HG02798 (cell line): ENCODE data around the gene ZIM2.

ENCODE experiments used
- ATAC-seq: cut with Tn5 transposase; IDR thresholded peaks from one replicate; pipeline ENCODE4 v1.9.1; 2021; ENCODE audit warnings: mild to moderate bottlenecking; ENCODE audit not compliant: unreplicated experiment, poor library complexity

Gene ZIM2

DNA sequence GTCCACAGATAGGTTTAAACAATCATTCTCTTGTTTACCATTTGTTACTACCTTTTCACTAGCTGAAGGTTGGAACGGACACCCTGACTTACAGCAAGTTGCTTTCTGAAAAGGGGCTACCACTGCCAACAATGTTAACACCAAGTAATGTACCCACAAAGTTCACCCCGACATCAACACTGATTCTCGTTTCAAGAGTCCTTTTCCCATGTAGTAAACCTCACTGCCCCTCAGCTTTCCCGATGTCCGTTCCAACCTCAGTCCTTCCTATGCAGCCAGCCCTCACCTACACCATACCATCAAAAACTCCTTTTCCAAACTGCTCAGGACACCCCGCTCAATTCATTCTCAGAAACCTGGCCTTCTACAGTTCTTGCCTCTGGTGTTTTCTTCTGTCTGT lies 29.0 kb downstream of the ZIM2 start:
- ATAC-seq: no peak

DNA sequence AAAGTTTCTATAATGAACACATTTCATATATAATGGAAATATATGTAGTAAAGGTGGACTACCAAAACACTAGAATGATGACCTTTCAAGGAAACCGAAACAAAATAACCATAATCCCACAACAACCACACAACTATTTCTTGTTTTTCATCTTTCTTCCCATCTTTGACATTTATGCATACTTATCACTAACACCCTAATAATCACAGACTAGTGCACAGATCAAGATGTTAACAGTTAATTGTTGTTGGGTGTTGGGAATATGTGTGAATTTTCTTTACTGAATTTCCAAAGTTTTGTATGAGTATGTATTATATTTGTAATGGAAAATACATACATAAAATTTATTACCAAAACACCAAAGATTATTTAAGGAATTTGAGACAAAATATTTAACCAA lies 30.3 kb downstream of the ZIM2 start:
- ATAC-seq: no peak

GRCh38 chr19:56808717-56809392 lies 31.7 kb downstream of the ZIM2 start:
- no peak for ATAC-seq

DNA sequence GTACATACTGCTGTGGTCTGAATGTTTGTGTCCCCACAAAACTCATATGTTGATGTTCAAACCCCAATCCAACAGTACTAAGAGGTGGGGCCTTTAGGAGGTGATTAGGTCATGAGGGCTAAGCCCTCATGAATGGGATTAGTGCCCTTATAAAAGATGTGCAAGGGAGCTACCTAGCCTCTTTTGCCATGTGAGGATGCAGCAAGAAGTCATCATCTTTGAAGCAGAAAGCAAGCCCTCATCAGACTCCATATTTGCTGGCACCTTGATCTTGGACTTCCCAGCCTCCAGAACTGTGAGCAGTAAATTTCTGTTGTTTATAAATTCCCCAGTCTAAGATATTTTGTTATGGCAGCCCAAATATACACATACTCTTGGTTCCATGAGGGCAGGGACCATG lies 33.9 kb downstream of the ZIM2 start:
- ATAC-seq: no peak

DNA sequence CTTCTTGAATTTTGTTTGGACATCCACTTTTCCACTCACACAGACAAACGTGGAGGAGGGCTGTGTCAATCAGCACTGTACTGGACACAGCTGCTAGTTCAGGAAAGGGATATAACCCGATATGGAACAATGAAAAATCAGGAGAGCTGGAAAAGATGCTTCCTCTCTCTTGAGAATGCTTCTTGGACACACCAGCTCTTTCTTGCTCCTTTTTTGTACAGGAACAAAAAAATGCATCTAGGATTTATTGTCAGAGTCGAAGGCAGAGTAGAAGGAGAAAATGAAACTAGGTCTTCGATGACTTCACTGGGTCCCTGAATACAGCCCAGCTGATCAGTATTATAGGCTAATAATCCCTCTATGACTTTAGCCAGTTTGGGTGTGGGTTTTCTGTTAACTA lies 62.2 kb downstream of the ZIM2 start:
- no peak for ATAC-seq

DNA sequence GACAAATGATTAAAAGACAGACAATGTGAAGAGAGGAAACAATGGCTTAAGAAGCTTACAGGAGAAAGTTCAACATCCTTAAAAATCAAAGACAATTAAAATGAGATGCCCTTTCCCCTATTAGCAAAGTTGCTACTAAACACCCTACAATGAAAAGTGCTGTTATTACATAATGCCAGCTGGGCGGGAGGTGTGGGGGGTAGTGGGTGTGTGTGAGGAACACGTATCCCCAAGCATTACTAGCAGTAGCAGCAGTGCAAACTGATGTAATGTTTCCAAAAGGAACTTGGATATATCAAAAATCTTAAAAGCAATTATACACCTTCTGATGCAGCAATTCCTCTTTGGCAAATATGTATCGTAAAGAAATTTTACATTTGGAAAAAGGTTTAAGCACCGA lies 70.9 kb downstream of the ZIM2 start:
- ATAC-seq: no peak

DNA sequence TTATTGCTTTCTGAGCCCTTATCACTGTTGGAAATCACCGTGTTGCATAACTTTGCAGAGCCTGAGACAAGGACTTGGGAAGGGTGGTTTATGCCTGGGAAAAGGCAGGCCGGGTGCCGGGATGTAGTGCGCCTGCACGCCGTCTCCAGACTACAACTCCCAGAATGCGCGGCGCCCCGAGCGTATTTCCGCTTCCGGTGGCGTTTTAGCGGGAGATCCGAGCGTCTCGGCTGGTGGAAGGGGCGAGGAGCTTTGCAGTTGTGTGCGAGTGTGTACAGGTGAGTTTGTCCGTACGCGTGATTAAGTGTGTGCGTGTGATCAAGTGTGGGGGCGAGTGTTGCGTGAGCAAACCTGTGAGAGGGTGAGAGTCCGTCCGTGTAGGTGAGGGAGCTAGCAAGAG lies 75.4 kb downstream of the ZIM2 start:
- no peak for ATAC-seq

GRCh38 chr19:56764196-56764695 lies 76.3 kb downstream of the ZIM2 start:
- ATAC-seq: no peak

DNA sequence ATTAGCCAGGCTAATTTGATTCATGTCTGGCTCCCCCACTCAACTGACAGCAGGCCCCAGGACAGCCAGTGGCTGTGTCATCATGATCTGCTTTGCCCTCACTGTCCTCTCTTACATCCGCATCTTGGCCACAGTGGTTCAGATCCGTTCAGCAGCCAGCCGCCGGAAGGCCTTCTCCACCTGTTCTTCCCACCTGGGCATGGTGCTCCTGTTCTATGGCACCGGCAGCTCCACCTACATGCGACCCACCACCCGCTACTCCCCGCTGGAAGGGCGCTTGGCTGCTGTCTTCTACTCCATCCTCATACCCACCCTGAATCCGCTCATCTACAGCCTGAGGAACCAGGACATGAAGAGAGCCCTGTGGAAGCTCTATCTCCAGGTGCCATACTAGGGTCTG lies 79.7 kb downstream of the ZIM2 start:
- ATAC-seq: no peak

DNA sequence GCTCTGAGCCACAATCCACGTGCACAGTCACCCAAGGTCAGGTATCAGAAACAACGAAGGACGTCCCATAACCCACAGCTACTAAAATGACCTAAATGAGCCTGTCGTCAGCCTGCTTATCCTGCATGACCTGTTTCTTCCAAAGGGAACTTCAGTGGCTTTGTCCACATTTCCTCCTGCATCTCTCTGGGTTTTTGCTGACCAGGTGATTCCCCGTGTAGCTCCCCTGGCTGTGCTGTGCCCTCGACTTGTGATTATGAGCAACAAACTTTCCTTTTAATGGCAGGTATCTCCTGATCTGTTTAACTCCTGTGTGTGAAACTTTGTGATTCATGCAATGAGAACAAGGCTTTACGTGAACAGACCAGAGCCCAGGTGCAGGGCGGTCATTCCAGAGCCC lies 81.0 kb downstream of the ZIM2 start:
- ATAC-seq: no peak

GRCh38 chr19:56751078-56751489 lies 89.4 kb downstream of the ZIM2 start:
- no peak for ATAC-seq

DNA sequence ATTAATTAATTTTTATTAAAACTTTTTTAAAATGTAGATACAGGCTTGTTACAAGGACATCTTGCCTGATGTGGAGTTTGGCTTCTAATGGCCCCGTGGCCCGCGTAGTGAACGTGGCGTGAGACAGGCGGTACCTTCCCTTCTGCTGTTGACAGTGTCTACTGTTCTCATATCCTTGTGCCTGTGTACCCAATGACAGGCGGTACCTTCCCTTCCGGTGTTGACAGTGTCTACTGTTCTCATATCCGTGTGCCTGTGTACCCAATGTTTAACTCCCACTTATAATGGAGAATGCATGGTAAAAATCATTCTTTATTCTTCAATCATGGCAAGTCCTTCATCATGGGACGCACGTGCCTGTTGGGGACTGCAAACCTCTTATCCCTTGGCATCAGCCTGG lies 89.9 kb downstream of the ZIM2 start:
- no peak for ATAC-seq

DNA sequence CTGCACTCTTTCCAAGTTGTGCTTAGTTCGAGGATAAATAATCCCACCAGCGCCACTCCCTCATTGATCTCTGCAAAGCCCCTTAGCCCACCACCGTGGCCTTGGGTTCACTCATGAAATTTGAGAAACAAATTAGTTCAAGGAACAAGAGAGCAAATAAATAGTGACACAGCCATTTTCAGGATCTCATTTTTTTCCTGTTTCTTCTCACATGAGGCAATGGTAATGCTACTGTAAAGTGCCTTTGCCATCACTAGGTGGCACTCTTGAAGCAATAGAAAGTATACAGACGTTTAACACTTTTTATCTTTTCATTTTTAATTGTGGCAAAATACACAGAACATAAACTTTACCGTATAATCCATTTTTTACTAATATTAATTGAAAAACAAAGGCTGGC lies 92.1 kb downstream of the ZIM2 start:
- no peak for ATAC-seq

GRCh38 chr19:56746367-56746766 lies 94.2 kb downstream of the ZIM2 start:
- ATAC-seq: no peak

DNA sequence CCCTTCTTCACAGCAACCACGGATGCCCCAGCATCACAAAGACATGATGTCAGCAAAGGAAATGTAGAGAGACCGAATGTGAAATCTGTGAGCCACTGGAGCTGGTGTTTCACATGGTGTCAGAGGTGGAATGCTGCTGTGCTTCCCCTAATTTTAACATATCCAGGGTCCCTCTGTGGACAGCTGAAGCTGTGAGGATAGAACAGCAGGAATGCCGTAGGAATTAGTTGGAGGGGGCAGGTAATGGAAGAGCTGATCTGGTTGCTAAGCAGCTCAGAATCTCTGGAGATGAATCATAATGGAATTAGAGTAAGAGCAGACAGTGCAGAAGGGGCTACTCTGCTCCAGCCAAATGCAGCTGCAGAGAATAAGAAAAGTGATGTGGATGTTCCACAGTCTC lies 100.0 kb downstream of the ZIM2 start:
- ATAC-seq: no peak

GRCh38 chr19:56736571-56736970 lies 104.0 kb downstream of the ZIM2 start:
- ATAC-seq: no peak

- no peak for ATAC-seq
Measured at GRCh38 chr19:56732976-56733375, 107.5 kb downstream of the ZIM2 start.

- no peak for ATAC-seq
Measured at GRCh38 chr19:56727677-56728076, 112.8 kb downstream of the ZIM2 start.

DNA sequence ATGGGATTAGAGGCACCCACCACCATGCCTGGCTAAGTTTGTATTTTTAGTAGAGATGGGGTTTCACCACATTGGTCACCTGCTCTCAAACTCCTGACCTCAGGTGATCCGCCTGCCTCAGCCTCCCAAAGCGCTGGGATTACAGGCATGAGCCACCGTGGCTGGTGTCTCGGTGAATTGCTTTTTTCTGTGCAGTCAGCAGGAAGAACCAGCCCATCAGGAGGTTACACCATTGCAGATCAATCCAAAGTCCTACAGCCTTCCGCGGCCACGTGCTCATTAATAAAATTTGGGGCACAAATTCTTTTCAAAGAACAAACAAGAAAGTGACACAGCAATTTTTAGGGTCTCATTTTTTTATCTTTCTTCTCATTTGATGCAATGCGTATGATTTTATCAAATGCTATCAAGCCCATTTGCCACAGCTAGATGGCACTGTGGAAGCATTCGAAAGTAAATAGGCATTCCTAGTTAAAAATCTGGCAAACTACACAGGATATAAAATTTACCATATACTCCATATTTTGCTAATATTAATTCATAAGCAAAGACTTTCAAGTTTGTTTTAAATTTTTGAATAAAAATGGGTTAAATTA lies 114.6 kb downstream of the ZIM2 start:
- no peak for ATAC-seq
